ENCODE measurements around the gene KLHL11.
A peak's percentile ranks its signal among the peaks of the same experiment; 100 is the strongest.
"Not testable (repeated sequence)": the region's sequence is repeated elsewhere in the genome, so short reads cannot be mapped to it uniquely, and the experiment has no call there.

The KLHL11 gene

GRCh38 chr17:41863074-41863848, 2.0 kb downstream of the KLHL11 start:
- Histone ChIP-seq H3K27me3 (ENCODE audit: low read depth, low read length) (no peaks in the 10 kb centered on the region), H3K4me3 (ENCODE audit: low read depth in 1 of 2, low read length in 2 of 2) (peak overlapping the region; percentile 84 to 92), H3K4me1 (ENCODE audit: control insufficient read depth in 1 of 2, insufficient read depth in 2 of 2, low read length in 2 of 2) (peaks cover 3 to 19% of the 10 kb centered on the region in 2 donors), H3K27ac (ENCODE audit: low read length) (no peak overlapping the region), H3K9me3 (ENCODE audit: control insufficient read depth in 1 of 2, low read length in 2 of 2) (no peaks in the 10 kb centered on the region), H3K36me3 (ENCODE audit: control insufficient read depth in 1 of 2, insufficient read depth in 2 of 2, low read length in 2 of 2) (peaks cover 7% of the 10 kb centered on the region in 2 donors)

GRCh38 chr17:41860254-41860931, 4.8 kb downstream of the KLHL11 start:
- Histone ChIP-seq H3K36me3 (ENCODE audit: control insufficient read depth in 1 of 2, insufficient read depth in 2 of 2, low read length in 2 of 2) (no peaks in the 10 kb centered on the region), H3K4me1 (ENCODE audit: control insufficient read depth in 1 of 2, insufficient read depth in 2 of 2, low read length in 2 of 2) (peaks cover 3 to 19% of the 10 kb centered on the region in 2 donors), H3K27ac (ENCODE audit: low read length) (no peak overlapping the region), H3K27me3 (ENCODE audit: low read depth, low read length) (no peaks in the 10 kb centered on the region), H3K4me3 (ENCODE audit: low read depth in 1 of 2, low read length in 2 of 2) (no peak overlapping the region), H3K9me3 (ENCODE audit: control insufficient read depth in 1 of 2, low read length in 2 of 2) (no peaks in the 10 kb centered on the region)

- not testable (repeated sequence) for H3K27me3 ChIP-seq (ENCODE audit: low read depth, low read length); H3K27ac ChIP-seq (ENCODE audit: low read length); H3K9me3 ChIP-seq (ENCODE audit: control insufficient read depth in 1 of 2, low read length in 2 of 2); H3K4me3 ChIP-seq (ENCODE audit: low read depth in 1 of 2, low read length in 2 of 2)
- Histone ChIP-seq H3K36me3 (ENCODE audit: control insufficient read depth in 1 of 2, insufficient read depth in 2 of 2, low read length in 2 of 2) (peaks cover 7 to 22% of the 10 kb centered on the region in 2 donors), H3K4me1 (ENCODE audit: control insufficient read depth in 1 of 2, insufficient read depth in 2 of 2, low read length in 2 of 2) (peaks cover 0 to 17% of the 10 kb centered on the region in 2 donors)
Observed at GRCh38 chr17:41851382-41851781, 13.8 kb downstream of the KLHL11 start.

- Histone ChIP-seq H3K4me3 (ENCODE audit: low read depth in 1 of 2, low read length in 2 of 2) (no peak overlapping the region), H3K36me3 (ENCODE audit: control insufficient read depth in 1 of 2, insufficient read depth in 2 of 2, low read length in 2 of 2) (peaks cover under 1 to 16% of the 10 kb centered on the region in 2 donors), H3K9me3 (ENCODE audit: control insufficient read depth in 1 of 2, low read length in 2 of 2) (no peaks in the 10 kb centered on the region), H3K27ac (ENCODE audit: low read length) (no peak overlapping the region), H3K27me3 (ENCODE audit: low read depth, low read length) (no peaks in the 10 kb centered on the region), H3K4me1 (ENCODE audit: control insufficient read depth in 1 of 2, insufficient read depth in 2 of 2, low read length in 2 of 2) (peaks cover 0 to 17% of the 10 kb centered on the region in 2 donors)
Observed at GRCh38 chr17:41849251-41849990, 15.8 kb downstream of the KLHL11 start.

DNA sequence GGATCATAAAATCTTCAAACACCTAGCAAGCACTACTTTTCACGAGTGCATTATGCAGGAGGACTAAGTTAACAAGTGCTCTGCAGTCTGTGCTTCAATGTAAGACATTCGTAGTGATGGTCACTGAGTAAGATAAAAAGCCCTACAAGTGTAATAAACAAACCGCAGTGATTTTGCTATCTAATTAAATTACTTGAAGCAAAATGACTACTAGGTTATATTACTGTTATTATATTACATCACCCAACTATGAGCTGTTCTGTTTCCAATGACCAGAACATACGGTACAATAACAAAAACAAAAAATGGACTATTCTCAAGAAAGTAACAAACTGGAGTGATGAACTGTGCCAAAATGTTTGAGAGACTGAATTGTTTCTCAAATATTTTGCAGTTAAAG, 16.4 kb downstream of the KLHL11 start:
- H3K27me3 ChIP-seq (ENCODE audit: low read depth, low read length): no peaks in the 10 kb centered on the region
- H3K27ac ChIP-seq (ENCODE audit: low read length): no peak overlapping the region
- H3K9me3 ChIP-seq (ENCODE audit: control insufficient read depth in 1 of 2, low read length in 2 of 2): no peaks in the 10 kb centered on the region
- H3K4me3 ChIP-seq (ENCODE audit: low read depth in 1 of 2, low read length in 2 of 2): no peak overlapping the region
- H3K4me1 ChIP-seq (ENCODE audit: control insufficient read depth in 1 of 2, insufficient read depth in 2 of 2, low read length in 2 of 2): peaks cover 0 to 17% of the 10 kb centered on the region in 2 donors
- H3K36me3 ChIP-seq (ENCODE audit: control insufficient read depth in 1 of 2, insufficient read depth in 2 of 2, low read length in 2 of 2): peaks cover 0 to 11% of the 10 kb centered on the region in 2 donors

- H3K4me1 ChIP-seq (ENCODE audit: control insufficient read depth in 1 of 2, insufficient read depth in 2 of 2, low read length in 2 of 2): peaks cover 0 to 11% of the 10 kb centered on the region in 2 donors
- H3K9me3 ChIP-seq (ENCODE audit: control insufficient read depth in 1 of 2, low read length in 2 of 2): no peaks in the 10 kb centered on the region
- no peaks in the 10 kb centered on the region for H3K27me3 ChIP-seq (ENCODE audit: low read depth, low read length)
- no peak overlapping the region for H3K27ac ChIP-seq (ENCODE audit: low read length)
- H3K36me3 ChIP-seq (ENCODE audit: control insufficient read depth in 1 of 2, insufficient read depth in 2 of 2, low read length in 2 of 2): peaks cover 0 to 6% of the 10 kb centered on the region in 2 donors
- no peak overlapping the region for H3K4me3 ChIP-seq (ENCODE audit: low read depth in 1 of 2, low read length in 2 of 2)
Observed at GRCh38 chr17:41844971-41845370, 20.3 kb downstream of the KLHL11 start.

DNA sequence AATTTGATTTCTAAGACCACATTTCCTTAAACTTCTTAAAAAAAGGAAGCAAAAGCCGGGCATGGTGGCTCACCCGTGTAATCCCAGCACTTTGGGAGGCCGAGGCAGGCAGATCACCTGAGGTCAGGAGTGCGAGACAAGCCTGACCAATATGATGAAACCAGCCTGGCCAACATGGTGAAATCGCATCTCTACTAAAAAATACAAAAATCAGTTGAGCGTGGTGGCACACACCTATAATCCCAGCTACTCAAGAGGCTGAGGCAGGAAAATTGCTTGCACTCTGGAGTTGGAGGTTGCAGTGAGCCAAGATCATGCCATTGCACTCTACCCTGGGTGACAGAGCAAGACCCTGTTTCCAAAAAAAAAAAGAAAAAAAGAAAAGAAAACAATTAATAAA, 24.4 kb downstream of the KLHL11 start:
- not testable (repeated sequence) for H3K4me3 ChIP-seq (ENCODE audit: low read depth in 1 of 2, low read length in 2 of 2); H3K27me3 ChIP-seq (ENCODE audit: low read depth, low read length); H3K9me3 ChIP-seq (ENCODE audit: control insufficient read depth in 1 of 2, low read length in 2 of 2); H3K4me1 ChIP-seq (ENCODE audit: control insufficient read depth in 1 of 2, insufficient read depth in 2 of 2, low read length in 2 of 2); H3K27ac ChIP-seq (ENCODE audit: low read length); H3K36me3 ChIP-seq (ENCODE audit: control insufficient read depth in 1 of 2, insufficient read depth in 2 of 2, low read length in 2 of 2)

DNA sequence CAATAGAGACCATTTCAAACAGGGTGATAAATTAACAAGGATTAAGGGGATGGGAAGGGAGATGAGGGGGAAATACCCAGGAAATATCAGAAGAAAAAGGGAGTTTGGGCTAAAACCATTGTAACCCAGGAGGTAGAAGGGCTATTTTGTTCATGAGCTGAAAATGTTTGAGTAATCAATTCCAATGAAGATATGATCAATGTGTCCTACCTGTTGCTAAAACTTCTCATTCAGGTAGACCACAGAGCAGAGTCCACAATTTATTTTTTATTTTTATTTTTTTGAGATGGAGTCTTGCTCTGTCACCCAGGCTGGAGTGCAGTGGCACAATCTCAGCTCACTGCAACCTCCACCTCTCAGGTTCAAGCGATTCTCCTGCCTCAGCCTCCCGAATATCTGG, 25.8 kb downstream of the KLHL11 start:
- not testable (repeated sequence) for H3K9me3 ChIP-seq (ENCODE audit: control insufficient read depth in 1 of 2, low read length in 2 of 2); H3K27ac ChIP-seq (ENCODE audit: low read length); H3K27me3 ChIP-seq (ENCODE audit: low read depth, low read length); H3K4me3 ChIP-seq (ENCODE audit: low read depth in 1 of 2, low read length in 2 of 2); H3K36me3 ChIP-seq (ENCODE audit: control insufficient read depth in 1 of 2, insufficient read depth in 2 of 2, low read length in 2 of 2)
- peaks cover 0 to 14% of the 10 kb centered on the region in 2 donors for H3K4me1 ChIP-seq (ENCODE audit: control insufficient read depth in 1 of 2, insufficient read depth in 2 of 2, low read length in 2 of 2)

- peak within 1 kb of the TSS in 1 of 2 donors; percentile 94 for H3K4me3 ChIP-seq (ENCODE audit: low read depth in 1 of 2, low read length in 2 of 2)
- no peak within 1 kb of the TSS for H3K27ac ChIP-seq (ENCODE audit: low read length)
Observed at GRCh38 chr17:41837761-41838538, 27.3 kb downstream of the KLHL11 start, which contains the start of gene KLHL10. Gene KLHL10, plus strand, starts transcription at chr17:41837825. Its CDS starts 108 bp downstream, at chr17:41837933.

DNA sequence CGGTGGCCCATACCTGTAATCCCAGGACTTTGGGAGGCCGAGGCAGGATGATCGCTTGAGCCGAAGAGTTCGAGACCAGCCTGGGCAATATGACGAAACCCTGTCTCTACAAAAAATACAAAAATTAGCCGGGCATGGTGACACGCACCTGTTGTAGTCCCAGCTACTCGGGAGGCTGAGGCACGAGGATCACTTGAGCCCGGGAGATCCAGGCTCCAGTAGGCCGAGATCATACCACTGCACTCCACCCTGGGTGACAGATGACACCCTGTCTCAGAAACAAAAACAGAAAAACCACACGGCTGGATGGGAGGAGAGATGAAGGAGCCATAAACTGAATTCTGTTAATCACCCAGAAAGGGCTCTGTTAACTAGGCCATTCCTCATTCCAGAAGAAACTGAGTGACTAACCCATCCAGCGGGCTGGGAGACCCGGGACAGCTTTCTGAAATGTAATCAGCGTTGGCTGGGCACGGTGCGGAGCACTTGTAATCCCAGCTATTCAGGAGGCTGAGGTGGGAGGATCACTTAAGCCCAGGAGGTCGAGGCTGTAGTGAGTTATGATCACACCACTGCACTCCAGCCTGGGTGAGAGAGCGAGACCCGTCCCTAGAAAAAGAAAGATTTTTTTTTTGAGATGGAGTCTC, 28.6 kb downstream of the KLHL11 start:
- peaks cover 4 to 8% of the 10 kb centered on the region in 2 donors for H3K36me3 ChIP-seq (ENCODE audit: control insufficient read depth in 1 of 2, insufficient read depth in 2 of 2, low read length in 2 of 2)
- no peaks in the 10 kb centered on the region for H3K27me3 ChIP-seq (ENCODE audit: low read depth, low read length)
- H3K4me1 ChIP-seq (ENCODE audit: control insufficient read depth in 1 of 2, insufficient read depth in 2 of 2, low read length in 2 of 2): peaks cover 0 to 14% of the 10 kb centered on the region in 2 donors
- H3K4me3 ChIP-seq (ENCODE audit: low read depth in 1 of 2, low read length in 2 of 2): peak overlapping the region; percentile 33 to 94
- H3K27ac ChIP-seq (ENCODE audit: low read length): no peak overlapping the region
- H3K9me3 ChIP-seq (ENCODE audit: control insufficient read depth in 1 of 2, low read length in 2 of 2): no peaks in the 10 kb centered on the region

More at GRCh38 chr17:41837761-41838538, 27.3 kb downstream of the KLHL11 start, which contains the start of gene KLHL10:
- Histone ChIP-seq H3K27me3 (ENCODE audit: low read depth, low read length) (no peaks in the 10 kb centered on the region), H3K4me1 (ENCODE audit: control insufficient read depth in 1 of 2, insufficient read depth in 2 of 2, low read length in 2 of 2) (peaks cover 0 to 14% of the 10 kb centered on the region in 2 donors), H3K36me3 (ENCODE audit: control insufficient read depth in 1 of 2, insufficient read depth in 2 of 2, low read length in 2 of 2) (peaks cover 0 to 4% of the 10 kb centered on the region in 2 donors), H3K9me3 (ENCODE audit: control insufficient read depth in 1 of 2, low read length in 2 of 2) (no peaks in the 10 kb centered on the region)

Measured in muscle layer of duodenum (tissue), 2 donors.